Type B pancreatic cell (in vitro differentiated cells): Measurements from ENCODE around the gene TRIM9. TPM values are rescaled to one million over a fixed set of nuclear protein-coding genes. Genes with fewer than 3 reads are reported as not detected.

Experiments used
- DNase-seq: peaks from one replicate; pipeline ENCODE4 v3.0.0; 2021; ENCODE audit warnings: mixed read lengths; ENCODE audit not compliant: unreplicated experiment; ENCODE audit errors: extremely low spot score
- H3K27ac Mint-ChIP-seq: 2 replicates; pipeline ENCODE4 v1.8.0; 2021; ENCODE audit warnings: mild to moderate bottlenecking, mixed read lengths
- H3K27me3 Mint-ChIP-seq: 2 replicates; pipeline ENCODE4 v1.8.0; 2021; ENCODE audit warnings: mixed read lengths
- H3K36me3 Mint-ChIP-seq: 2 replicates; pipeline ENCODE4 v1.8.0; 2021; ENCODE audit warnings: mixed read lengths
- H3K4me1 Mint-ChIP-seq: one replicate; pipeline ENCODE4 v1.8.0; 2021; ENCODE audit warnings: mixed read lengths; ENCODE audit not compliant: unreplicated experiment
- H3K4me3 Mint-ChIP-seq: 2 replicates; pipeline ENCODE4 v1.8.0; 2021; ENCODE audit warnings: mild to moderate bottlenecking, mixed read lengths
- H3K9me3 Mint-ChIP-seq: 2 replicates; pipeline ENCODE4 v1.8.0; 2021; ENCODE audit warnings: mixed read lengths
- total RNA-seq: library from RNA; stranded (reverse); gene quantifications from 2 replicates; pipeline ENCODE4 v1.2.1, GENCODE V29; 2021; ENCODE audit warnings: low replicate concordance
- TF ChIP-seq, protein P1 (sequence below): fragments of 200-600 bp; sonication (generic); conservative IDR thresholded peaks from 2 replicates; pipeline ENCODE4 v1.5.0; 2021; ENCODE audit warnings: antibody characterized with exemption, mild to moderate bottlenecking

TRIM9 gene
- total RNA-seq, 1 donor from 2014 or later: 3.7 TPM

DNA sequence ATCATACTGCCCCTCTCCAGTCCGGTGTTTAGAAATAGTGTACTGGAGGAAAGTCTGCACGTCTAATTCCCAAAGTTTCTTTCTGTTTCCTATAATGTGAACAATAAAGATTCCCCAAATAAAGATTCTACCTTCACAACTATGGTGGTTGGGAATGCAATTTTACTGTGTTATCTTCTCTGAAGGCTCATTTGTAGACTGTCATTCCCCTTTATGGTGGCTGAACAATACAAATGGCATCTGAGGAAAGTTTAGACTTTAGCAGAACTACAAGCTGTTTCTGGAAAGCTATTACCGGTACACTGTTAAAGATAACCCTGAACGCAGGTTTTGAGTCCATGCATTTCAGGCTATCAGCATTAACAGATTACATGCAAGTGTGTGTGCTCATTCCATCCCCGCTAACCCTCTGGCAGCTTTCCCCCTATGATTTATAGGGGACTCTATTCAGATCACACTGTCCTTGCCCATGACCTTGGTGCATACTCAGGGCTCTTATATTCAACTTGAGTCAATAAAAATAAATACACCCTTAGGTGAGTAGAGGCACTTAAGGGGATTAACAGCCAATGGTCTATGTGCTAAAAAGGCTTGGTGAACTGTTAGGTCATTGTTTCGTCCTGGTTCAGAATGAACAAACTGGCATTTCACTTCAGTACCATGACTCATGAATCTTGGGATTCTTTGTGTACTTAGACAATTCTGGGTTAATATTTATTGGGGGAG, 89.9 kb downstream of the TRIM9 start:
- TF ChIP-seq, protein P1, sequence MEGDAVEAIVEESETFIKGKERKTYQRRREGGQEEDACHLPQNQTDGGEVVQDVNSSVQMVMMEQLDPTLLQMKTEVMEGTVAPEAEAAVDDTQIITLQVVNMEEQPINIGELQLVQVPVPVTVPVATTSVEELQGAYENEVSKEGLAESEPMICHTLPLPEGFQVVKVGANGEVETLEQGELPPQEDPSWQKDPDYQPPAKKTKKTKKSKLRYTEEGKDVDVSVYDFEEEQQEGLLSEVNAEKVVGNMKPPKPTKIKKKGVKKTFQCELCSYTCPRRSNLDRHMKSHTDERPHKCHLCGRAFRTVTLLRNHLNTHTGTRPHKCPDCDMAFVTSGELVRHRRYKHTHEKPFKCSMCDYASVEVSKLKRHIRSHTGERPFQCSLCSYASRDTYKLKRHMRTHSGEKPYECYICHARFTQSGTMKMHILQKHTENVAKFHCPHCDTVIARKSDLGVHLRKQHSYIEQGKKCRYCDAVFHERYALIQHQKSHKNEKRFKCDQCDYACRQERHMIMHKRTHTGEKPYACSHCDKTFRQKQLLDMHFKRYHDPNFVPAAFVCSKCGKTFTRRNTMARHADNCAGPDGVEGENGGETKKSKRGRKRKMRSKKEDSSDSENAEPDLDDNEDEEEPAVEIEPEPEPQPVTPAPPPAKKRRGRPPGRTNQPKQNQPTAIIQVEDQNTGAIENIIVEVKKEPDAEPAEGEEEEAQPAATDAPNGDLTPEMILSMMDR: no peak
- DNase-seq: no peak
- H3K27ac Mint-ChIP-seq: no peak overlapping the region
- peaks cover 20% of the 10 kb centered on the region for H3K4me1 Mint-ChIP-seq
- no peaks in the 10 kb centered on the region for H3K9me3 Mint-ChIP-seq
- no peak overlapping the region for H3K4me3 Mint-ChIP-seq
- H3K27me3 Mint-ChIP-seq: peaks cover 2% of the 10 kb centered on the region
- H3K36me3 Mint-ChIP-seq: no peaks in the 10 kb centered on the region

DNA sequence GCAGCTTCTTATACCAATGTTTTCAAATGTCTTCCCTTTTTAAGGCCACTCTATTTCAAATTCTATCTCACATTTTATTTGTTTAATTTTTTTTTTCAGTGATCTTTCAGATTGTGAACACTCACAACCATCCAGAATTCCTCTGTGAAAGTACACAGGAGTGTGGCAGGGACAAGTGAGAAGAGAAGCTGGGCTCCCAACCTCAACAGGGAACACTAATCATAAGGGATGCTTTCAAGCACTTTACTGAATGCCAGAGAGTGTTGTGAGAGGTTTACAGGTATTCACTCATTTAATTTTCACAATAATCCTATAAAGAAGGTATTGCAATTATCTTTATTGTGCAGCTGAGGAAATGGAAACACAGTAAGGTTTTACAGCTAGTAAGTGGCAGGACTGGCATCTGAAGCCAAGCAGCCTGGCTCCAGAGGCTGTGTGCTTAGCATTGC, 90.5 kb downstream of the TRIM9 start:
- Mint-ChIP-seq H3K4me1 (peaks cover 20% of the 10 kb centered on the region), H3K36me3 (no peaks in the 10 kb centered on the region), H3K4me3 (no peak overlapping the region), H3K27ac (no peak overlapping the region), H3K9me3 (no peaks in the 10 kb centered on the region), H3K27me3 (no peaks in the 10 kb centered on the region)
- TF ChIP-seq, protein P1: no peak
- DNase-seq: no peak

DNA sequence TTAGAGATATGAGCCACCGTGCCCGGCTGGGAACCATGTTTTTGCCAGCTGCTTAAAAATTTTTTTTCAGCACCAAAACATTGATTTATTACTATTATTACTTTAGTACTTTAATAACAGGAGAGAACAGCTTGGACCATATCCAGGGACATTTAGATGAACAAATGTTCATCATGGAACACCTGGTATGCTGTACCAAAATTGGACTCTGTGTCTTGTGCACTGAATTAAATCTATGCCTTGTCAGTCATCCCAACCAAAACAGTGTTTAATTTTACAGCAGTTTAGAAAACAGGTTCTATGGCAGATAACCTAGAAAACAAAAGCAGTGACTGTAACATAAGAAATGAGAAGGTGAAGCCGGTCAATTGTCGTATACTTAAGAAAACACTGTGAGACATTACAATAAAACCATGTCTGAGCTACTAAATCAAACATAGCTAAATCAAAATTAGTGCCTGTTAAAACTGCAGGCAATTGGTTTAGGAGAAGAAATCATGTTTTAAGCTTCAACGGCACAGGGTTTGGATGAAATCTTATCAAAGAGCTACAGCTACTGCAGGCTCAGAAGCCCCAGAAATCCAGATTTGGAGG, 92.4 kb downstream of the TRIM9 start:
- no peak overlapping the region for H3K4me3 Mint-ChIP-seq
- H3K27ac Mint-ChIP-seq: no peak overlapping the region
- no peak for DNase-seq
- no peaks in the 10 kb centered on the region for H3K9me3 Mint-ChIP-seq
- peaks cover 20% of the 10 kb centered on the region for H3K4me1 Mint-ChIP-seq
- H3K27me3 Mint-ChIP-seq: no peaks in the 10 kb centered on the region
- TF ChIP-seq, protein P1: no peak
- no peaks in the 10 kb centered on the region for H3K36me3 Mint-ChIP-seq

DNA sequence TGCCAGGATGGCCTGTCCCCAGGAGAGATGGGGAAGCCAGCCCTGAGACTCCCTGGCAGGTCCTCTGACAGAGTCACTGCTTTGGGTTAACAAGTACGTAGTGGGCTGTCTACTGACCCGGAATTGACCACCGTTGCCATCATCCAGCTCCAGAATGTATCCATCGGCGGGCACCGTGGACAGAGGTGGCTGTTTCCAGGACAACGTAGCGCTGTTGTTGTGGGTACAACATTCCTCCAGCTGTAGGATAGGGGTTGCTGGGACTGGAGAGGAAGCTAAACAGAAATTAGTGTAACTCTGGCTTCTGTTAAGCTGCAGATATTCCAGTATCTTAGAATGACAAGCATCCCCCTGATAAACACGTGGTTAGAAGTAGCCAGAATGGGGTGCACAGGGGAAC, 94.3 kb downstream of the TRIM9 start:
- Mint-ChIP-seq H3K9me3 (no peaks in the 10 kb centered on the region), H3K27me3 (no peaks in the 10 kb centered on the region), H3K4me3 (no peak overlapping the region), H3K27ac (no peak overlapping the region), H3K4me1 (peaks cover 10% of the 10 kb centered on the region), H3K36me3 (no peaks in the 10 kb centered on the region)
- no peak for DNase-seq
- TF ChIP-seq, protein P1: no peak

DNA sequence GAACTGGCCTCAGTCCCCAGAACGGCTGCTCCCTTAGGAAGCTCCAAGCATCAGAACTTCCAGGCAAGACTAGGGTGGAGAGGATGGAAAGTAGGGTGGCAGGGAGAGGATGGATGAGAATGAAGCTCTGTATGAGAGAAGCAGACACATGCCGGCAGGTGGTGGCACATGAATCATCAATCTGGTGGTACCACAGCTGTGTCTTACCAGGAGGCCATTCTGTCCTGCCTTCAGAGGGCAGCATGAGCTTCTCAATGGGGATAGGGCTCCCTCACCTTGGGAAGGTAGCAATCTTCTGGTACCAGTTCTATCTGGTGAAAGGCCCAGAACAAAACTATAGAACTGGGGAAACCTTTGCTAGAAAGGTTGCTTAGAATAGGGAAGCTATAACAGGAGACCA, 95.2 kb downstream of the TRIM9 start:
- no peaks in the 10 kb centered on the region for H3K36me3 Mint-ChIP-seq
- no peaks in the 10 kb centered on the region for H3K9me3 Mint-ChIP-seq
- TF ChIP-seq, protein P1: no peak
- no peak overlapping the region for H3K4me3 Mint-ChIP-seq
- no peak overlapping the region for H3K27ac Mint-ChIP-seq
- H3K27me3 Mint-ChIP-seq: no peaks in the 10 kb centered on the region
- H3K4me1 Mint-ChIP-seq: peaks cover 6% of the 10 kb centered on the region
- DNase-seq: no peak
